ENCODE measurements around the gene LRRC45.

The LRRC45 gene

DNA sequence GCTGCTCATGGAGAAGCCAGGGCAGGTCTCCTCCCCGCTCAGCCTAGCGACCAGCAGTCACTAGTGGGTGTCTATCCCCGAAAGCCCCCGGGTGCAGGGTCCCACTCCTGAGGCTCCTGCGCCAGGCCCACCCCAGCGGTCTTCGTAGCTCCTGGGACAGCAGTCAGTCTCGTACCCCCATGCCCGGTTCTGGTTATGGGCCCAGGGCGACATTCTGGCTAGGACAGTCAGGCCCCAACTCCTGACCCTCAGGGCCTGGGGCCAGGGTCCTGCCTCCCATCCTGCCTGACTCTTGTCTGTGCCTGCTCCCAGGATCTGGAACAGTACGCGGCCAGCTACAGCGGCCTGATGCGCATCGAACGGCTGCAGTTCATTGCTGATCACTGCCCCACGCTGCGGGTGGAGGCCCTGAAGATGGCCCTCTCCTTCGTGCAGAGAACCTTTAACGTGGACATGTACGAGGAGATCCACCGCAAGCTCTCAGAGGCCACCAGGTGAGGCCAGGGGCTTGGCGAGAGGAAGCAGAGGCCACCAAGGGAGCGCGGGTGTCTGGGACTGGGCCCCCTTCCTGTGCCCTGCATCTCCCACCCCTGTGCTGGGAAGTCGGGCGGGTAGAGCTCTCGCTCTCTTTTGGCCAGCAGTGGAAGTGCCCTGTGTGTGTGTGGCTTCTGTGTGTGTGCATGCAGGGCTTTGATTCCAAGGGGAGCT is 30.6 kb downstream of the LRRC45 start:
- DNase-seq, result no peak

DNA sequence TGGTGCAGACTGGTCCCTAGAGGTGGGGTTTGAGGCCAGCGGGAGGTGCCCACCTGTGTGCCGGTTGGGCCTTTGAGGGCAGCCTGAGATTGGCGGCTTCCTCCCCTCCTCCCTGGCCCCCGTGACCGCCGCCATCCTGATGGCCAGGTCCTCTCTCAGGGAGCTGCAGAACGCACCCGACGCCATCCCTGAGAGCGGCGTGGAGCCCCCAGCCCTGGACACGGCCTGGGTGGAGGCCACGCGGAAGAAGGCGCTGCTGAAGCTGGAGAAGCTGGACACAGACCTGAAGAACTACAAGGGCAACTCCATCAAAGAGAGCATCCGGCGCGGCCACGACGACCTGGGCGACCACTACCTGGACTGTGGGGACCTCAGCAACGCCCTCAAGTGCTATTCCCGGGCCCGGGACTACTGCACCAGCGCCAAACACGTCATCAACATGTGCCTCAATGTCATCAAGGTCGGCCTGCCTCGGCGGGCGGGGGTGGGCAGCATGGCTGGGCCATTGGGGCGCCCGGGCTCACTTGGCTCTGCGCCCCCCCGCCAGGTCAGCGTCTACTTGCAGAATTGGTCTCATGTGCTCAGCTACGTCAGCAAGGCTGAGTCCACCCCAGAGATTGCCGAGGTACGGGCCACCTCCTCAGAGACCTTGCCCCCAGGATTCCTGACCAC is 31.4 kb downstream of the LRRC45 start:
- no peak for DNase-seq

DNA sequence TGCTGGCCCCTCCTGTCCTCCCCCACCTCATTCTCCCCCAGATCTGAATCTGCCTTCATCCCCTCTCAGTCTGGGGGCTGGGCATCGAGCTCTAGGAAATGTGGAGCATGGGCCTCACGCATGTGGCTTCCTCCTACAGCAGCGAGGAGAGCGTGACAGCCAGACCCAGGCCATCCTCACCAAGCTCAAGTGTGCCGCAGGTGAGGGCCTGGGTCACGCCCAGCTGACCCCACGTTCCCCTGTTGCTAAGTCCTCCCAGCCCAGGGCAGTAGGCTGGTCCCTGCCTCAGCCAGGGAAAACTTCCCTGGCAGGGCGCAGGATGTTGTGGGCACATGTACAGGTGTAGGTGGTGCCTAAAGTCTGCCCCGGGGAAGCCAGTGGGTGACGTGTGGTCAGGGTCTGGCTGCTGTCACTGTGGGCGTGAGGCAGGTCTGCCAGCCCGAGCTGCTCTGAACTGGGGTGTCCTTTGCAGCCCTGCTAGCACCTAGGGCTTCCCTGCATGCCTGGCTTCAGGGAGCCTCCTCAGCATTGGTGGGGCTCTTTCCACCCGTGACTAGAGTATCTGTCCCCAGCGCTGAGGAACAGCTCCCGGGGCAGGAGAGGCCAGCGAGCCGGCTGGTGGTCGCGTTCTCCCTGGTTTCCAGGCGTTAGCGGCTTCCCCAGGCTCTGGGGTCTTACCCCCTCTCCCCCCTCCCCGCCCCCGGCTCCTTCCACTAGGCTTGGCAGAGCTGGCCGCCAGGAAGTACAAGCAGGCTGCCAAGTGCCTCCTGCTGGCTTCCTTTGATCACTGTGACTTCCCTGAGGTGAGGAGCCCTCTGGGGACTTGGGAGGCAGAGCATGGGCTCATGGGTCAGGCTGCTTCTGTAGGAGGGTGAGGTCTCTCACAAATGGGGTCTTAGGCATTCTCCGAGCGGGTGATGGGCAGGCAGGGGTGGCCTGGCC is 32.2 kb downstream of the LRRC45 start:
- no peak for DNase-seq

DNA sequence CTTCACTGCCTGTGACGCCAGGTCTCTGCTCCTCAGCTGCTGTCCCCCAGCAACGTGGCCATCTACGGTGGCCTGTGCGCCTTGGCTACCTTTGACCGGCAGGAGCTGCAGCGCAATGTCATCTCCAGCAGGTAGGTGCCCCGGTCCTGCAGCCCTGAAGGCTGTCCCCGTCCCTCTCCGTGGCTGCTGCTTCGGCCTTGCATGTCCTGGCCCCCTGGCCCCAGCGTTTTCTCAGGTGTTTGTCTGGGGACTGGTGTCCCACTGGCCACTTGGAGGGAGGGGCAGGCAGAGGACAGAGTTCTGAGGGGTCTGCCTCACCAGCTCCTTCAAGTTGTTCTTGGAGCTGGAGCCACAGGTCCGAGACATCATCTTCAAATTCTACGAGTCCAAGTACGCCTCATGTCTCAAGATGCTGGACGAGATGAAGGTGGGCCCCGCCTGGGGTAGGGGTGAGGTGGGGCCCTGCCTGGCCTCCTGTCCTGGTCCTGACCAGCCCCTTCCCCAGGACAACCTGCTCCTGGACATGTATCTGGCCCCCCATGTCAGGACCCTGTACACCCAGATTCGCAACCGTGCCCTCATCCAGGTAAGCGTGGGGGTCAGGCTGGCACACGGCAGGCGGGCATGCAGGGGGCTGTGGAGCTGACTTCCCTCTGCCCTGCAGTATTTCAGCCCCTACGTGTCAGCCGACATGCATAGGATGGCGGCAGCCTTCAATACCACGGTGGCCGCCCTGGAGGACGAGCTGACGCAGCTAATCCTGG is 33.0 kb downstream of the LRRC45 start:
- no peak for DNase-seq

DNA sequence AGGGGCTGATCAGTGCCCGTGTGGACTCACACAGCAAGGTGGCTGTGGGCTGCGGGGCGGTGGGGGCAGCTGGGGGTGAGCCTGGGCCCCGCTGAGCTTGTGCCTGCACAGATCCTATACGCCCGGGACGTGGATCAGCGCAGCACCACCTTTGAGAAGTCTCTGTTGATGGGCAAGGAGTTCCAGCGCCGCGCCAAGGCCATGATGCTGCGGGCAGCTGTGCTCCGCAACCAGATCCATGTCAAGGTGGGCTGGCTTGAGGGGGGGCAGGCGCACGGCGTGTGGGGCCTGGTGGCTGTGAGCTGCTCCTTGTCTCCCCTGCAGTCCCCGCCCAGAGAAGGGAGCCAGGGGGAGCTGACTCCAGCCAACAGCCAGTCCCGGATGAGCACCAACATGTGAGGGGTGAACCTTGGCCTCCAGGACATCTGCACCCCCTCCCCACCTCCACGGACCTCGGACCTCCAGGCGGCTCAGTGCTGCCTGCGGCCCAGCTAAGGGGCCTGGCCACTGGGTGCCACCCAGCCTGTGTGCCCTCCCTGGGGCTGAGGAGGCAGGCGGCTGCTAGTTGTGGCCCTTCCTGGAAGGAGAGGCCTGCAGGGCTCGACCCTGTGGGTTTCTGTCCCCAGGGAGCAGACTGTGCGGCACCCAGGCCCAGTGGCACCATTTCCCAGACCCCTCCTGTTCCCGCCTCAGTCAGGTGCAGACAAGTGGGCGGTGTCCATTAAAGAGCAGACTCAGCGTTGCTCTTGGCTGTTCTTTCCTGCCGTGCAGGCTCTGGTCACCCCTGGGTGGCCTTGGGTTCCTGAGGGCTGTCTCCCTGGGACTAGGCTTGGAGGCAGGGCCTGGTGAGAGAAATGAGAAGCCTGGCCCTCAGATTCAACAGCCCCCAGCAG is 33.9 kb downstream of the LRRC45 start:
- DNase-seq, result no peak

DNA sequence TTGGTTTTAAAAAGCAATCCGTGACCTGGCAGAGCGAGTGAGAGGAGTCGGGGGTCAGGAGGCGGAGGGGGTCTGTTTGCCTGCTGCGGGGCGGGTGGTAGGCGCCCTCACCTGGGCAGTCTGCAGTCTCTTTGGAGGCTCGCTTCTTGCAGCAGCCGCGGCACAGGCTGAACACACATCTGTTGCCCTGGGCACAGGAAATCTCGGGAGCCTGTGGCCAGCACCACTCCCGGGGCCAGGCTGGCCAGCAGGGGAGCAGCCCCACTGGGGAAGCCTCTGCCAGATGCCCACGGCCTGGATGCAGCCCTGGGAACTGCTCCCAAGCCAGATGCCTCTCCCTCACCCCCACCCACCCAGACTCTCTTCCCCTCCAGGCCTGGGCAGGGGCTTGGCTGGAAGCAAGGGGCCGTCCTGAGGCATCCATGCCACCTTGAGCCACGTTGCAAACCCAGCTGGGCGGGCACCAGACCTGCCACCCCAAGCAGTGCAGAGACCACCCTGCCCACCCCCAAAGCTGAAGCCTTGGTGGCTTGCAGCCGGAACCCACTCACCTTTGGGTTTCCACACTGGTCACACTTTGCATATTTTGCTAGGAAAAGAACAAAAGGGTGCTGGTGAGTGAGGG is 35.2 kb downstream of the LRRC45 start:
- no peak for DNase-seq

DNA sequence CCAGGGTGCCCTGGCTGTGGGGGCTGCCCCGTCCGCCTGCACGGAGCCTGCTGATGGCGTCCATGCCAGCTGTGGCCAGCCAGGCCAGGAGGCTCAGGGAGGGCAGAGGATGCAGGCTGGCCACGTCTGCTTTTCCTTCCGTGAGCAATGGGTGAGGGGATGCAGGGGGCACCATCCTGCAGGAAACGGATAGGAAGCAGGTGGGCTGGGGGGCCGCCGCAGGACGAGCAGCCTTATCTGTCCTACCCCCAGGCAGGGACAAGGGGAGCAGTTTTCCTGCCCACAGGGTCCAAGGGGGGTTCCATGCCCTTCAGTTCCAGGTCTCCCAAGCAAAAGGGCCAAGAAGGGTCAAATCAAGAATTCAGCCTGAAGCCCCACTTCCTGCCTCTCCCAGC is 35.7 kb downstream of the LRRC45 start:
- no peak for DNase-seq

DNA sequence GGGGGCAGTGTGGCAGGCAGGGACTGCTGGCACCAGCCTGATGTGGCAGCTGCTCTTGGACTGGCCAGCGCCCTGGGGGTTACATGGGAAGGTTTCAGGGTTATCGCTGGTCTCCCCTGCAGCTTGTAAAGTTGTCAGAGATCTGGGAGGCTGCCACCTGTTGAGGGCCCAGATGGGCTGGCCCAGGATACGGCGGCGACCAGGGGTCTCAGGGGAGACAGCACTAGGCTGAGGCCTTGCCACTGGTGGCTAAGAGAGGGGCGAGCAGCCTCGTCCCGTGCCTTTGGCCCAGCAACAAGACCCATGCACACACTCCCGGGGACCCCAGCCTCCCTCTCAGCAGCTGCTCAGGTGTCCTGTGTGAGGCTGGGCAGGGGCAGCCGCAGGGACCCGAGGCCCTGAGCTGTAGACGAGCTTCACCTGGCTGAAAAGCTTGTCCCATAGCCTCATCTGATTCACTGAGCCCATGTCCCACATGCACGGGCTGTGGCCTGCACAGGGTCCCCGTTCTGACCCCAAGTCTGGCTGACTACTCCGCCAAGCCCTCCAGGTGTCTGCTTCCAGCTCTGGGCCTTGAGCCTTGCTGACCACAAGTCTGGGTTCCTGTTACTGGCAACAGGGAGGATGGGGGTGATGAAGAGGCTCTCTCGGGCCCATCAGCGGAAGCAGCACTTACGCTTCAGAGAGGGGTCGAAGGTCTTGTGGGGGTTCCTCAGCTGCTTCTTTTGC is 36.3 kb downstream of the LRRC45 start:
- peak; percentile 31 for DNase-seq

DNA sequence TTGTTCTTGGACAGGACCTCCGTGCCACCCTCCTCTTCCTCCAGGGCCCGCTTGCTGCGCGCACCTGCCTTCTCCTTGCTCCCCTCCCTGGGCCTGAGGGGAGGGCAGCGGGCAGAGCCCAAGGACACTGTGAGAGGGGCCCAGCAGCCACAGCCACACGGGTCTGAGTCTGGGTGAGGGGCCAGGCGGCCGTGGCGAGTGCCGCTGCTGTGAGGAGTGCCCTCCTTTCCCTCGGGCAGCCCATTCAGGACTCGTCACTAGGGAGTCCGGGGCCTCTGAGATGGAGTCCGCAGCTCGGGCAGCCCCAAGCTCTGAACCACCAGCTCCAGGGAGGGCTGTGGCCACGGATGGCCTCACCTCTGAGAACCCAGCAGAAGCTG is 36.9 kb downstream of the LRRC45 start:
- no peak for DNase-seq

DNA sequence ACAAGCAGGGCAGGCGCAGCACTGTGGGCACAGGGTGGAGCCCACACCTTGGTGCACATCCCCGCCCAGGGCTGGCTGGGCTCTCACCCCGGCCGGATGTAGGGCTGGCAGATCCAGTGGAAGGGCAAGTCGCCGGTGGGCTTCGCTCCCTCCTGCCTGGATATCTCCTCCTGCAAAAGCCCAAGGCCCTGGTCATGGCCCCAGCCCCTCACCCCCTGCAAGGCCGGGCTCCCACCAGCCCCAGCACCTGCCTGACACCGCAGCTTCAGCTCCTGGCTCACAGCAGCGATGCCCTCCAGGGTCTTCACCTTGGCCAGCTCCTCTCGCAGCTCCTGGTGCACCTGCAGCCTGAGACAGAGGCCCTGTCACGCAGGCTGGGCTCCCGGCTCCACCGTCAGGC is 37.5 kb downstream of the LRRC45 start:
- DNase-seq, result no peak

DNA sequence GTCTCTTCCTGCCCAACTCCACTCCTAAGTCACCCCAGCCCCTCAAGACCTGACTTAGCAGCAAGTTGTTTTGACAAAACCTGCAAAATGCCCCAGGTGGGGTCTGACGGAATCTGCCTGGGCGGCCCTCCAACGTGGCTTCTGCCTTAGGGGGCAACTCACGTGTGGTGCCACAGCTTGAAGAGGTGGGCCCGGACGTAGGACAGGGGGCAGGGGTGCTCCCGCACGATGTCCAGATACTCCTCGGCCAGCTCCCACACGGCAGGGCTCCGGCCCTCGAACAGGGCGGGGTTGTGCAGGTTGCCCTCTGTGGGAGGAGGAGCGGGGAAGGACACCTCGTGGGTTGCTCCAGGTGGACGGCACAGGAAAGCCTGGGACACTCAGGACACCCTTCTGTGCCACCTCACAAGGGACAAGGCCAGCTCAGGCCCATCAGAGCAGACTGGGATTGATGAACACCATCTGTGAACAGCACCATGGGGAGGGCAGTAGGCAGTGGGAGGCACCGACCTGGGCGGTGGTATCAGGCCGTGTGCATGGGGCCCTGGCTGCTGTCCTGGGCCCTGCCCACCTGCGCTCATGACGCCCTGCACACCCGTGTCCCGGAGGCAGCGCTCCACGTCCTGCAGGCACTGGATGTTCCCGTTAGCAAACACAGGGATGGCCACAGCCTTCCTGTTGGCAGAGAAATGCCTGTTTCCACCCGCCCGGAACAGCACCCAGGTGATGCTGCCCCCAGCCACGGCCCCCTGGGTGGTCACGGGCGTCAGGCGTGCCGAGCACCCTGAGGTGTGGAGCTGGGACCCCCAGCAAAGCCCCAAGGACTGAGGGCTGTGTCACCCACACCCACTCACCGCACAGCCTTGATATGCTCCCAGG is 38.2 kb downstream of the LRRC45 start:
- no peak for DNase-seq

DNA sequence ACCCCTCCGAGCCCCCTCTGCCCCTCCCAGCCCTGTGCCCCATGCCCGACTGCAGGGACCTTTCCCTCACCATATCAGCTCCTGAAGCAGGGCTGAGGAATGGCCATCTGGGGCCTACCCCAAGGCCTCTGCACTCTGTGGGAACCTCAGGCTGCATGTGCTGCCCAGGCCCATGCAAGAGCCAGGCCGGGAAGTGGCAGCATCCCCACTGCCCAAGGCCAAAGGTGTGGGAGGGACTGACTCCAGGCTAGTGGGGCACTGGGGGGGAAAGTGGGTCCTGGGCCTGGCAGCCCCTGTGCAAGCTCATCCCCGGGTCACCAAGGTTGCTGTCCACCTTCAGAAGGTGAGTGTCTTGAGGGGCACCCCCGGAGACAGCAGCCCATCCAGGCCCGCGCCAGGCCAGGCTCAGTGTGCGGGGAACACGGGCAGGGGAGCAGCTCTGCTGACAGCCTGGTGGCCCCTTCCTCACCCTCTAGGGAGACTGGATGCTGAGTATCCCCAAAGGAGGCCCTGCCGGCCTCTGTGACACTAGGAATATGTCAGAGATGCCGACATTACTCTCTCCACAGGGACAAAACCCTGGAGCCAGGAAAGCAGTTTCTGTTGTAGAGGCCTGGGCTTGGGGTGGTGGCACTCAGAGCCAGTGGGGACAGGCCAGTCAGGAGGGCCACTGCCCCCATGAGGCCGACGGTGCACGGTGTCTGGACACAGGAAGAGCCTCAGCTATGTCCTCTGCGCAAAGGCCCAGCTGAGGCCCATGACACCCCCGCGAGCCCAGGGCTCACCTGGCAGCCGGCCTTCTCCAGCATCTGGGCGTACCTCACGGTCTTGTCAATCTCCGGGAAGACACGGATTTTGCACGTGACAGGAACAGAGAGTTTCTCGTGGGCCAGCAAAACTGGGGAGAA is 39.2 kb downstream of the LRRC45 start:
- DNase-seq, result no peak

DNA sequence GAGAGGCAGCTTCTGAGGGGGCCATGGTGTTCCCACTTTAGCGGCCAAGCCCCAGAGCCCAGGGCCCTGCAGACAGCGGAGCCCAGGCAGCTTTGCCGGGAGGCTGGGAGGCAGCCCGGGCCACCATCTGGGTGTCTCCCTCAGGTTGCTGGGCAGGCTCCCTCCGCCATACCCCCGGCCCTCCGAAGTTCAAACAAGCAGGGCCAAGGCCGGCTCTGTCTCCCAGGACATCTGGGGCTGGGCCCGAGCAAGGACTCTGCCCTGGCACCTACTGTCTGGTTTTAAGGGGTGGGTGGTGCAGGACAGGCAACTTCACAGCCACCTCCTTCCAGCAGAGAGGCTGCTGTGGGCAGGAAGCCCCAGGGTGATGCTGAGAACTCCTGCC is 39.9 kb downstream of the LRRC45 start:
- DNase-seq, result no peak

DNA sequence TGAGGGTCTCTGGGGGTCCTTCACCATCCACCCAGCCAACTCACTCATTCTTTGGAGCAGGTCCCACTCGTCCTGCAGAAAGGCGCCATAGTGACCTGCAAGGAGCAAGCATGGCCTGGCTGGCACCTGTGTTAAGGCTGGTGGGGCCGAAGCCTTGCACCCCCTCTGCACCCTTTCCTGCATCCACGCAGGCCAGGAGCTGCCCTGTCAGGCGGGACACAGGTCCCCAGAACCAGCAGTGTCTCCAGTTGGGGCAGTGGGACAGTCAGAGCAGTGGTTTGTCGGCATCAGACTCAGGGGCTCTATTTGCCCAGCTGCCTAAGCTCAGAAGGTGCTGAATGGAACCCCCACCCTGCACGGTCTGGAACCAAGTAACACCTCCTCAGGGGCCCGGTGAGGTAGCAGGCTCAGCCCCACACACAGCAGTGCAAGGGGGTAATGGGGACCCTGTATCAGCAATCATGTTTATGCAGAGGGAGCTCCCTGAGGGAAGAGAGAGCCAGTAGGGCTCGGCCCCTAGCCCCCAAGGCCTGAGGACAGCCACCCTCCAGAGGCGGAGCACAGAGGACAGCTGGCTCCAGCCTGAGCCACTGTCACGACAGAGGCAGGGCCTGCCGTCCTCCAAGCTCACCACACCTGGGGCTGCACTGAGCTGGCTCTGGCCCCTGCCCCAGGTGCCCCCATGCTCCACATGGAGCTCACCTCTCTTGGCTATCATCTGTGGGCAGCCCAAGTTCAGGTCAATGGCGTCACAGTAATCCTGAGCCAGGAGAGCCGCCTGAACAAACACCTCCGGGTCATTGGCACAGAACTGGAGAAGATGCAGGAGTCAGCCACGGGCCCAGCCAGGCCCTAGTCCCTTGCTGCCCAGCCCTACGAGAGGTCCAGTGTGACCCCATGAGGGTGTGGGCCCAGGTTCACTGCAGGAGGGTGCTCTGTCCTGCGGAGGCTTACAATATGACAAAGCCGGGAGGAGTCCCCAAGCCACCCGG is 40.6 kb downstream of the LRRC45 start:
- no peak for DNase-seq

DNA sequence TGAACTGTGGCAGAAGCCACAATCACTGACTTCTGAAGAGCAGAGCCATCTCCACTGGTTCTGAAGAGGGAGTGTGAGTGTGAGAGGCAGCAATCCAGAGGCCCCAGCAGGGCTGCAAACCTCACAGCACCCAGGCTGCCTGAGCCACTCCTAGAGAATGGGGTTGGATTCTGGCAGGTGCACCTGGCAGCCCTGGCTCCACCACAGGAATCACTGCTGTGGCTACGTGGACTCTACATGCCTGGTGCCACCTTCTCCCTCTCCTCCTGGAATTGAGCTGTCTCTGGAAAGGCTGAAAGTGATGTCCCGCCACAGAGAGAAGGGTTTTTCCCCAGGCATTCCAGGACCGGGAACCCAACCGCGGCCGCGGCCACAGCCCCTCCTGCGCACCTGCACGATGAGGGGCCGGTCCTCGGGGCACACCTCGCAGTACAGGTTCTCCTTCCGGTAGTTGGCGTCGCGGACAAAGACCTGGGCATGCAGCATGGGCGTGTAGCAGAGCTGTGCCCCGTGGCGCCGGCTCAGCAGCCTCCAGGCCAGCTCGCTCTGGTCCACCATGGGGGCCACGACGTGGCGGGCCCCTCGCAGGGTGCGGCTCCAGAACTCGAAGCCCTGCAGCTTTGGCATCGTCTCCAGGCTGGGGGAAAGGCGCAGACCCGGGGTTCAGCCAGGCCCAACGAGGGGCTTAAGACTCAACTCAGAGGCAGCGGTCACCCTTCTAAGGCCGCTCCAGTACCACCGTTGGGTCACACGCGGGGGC is 41.5 kb downstream of the LRRC45 start:
- DNase-seq, result no peak

DNA sequence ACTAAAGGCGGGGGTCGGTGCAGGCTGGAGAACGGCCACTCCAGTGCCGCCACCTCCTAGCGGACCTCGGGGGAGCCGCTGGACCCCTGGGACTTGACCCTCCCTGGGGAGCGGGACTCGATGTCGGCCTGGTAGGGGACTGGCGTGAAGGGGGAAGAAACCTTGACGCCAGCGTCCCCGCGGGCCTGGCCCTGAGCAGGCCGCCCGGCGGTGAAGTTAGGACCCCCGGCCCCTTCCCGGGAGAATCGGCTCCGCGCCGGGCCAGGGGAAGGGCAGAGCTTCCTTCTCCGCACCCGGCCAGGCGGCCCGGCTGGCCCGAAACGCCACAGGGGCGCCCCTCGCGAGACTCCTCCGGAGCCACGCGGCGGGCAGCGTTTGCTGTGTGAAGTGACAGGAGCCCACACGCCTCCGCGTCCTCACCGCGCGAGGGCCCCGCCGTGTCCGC is 42.1 kb downstream of the LRRC45 start:
- DNase-seq, result peak; percentile 51

All from activated CD4-positive, CD25-positive, alpha-beta regulatory T cell treated with anti-CD3 and anti-CD28 coated beads, Interleukin-2, amount 50 U/mL, for 72 hours (primary cell).